ENCODE results near the gene JOSD2. TPM values are rescaled to one million over a fixed set of nuclear protein-coding genes. Genes with fewer than 3 reads are reported as not detected.

JOSD2 gene
- total RNA-seq, 1 experiment from 2014 or later, result 40.9 TPM

DNA sequence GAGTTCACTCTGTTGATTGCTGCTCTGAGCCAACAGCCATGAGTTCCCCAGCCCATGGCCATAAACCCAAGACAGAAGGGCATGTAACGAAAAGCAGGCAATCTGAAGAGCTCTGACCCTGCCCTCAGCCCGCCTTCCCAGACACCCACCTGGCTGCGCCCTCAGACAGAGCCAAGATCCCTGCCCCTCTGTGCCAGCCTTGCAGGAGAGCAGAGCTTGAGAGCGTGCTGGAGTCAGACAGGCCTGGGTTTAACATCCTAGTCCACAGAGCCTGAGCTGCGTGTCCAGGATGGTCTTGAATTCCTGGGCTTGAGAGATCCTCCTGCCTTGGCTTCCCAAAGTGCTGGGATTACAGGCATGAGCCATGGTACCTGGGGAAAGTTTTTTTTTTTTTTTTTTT is 53.7 kb downstream of the JOSD2 start:
- ATAC-seq (no peak), DNase-seq (ENCODE audit: low read depth, low spot score) (no peak)
- ChIA-PET CTCF (interaction anchor here (0.6 kb wide), 1 partner anchor 248 kb away, joined by 3 read pairs; no protein-coding TSS in a partner anchor), POLR2A (interaction anchor here (0.7 kb wide), 1 partner anchor 115 kb away, joined by 3 read pairs; no protein-coding TSS in a partner anchor), RAD21 (ENCODE audit: low non-redundant PET in 1 of 2, low total read pairs in 2 of 2, uncharacterized antibody in 2 of 2, unreplicated experiment in 2 of 2) (no interaction called here)
- no peak overlapping the region for H2AFZ ChIP-seq (ENCODE audit: low read depth, low read length, poor library complexity, severe bottlenecking)
- intact Hi-C loops (cut with micrococcal nuclease), result no loop called here
- no TSS peak for BruUV-seq (replicated peaks)
- TF ChIP-seq ELF1 (IDR thresholded peaks at IDR 0.05; ENCODE audit: borderline replicate concordance, low read depth) (no peak), ZFX (IDR thresholded peaks at IDR 0.05) (no peak), ZNF274 (IDR thresholded peaks at IDR 0.05; ENCODE audit: low read depth, low read length) (no peak), RAD21 (IDR thresholded peaks at IDR 0.05; ENCODE audit: low read depth) (no peak), YY1 (IDR thresholded peaks at IDR 0.05; ENCODE audit: extremely low read depth, insufficient replicate concordance, low read depth, low read length) (no peak), POLR2AphosphoS5 (IDR thresholded peaks at IDR 0.05; ENCODE audit: low read depth, low read length) (no peak), CBX3 (IDR thresholded peaks at IDR 0.05; ENCODE audit: low read depth) (no peak)
- TF ChIP-seq, protein P1, sequence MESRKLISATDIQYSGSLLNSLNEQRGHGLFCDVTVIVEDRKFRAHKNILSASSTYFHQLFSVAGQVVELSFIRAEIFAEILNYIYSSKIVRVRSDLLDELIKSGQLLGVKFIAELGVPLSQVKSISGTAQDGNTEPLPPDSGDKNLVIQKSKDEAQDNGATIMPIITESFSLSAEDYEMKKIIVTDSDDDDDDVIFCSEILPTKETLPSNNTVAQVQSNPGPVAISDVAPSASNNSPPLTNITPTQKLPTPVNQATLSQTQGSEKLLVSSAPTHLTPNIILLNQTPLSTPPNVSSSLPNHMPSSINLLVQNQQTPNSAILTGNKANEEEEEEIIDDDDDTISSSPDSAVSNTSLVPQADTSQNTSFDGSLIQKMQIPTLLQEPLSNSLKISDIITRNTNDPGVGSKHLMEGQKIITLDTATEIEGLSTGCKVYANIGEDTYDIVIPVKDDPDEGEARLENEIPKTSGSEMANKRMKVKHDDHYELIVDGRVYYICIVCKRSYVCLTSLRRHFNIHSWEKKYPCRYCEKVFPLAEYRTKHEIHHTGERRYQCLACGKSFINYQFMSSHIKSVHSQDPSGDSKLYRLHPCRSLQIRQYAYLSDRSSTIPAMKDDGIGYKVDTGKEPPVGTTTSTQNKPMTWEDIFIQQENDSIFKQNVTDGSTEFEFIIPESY (IDR thresholded peaks at IDR 0.05; ENCODE audit: extremely low read depth, insufficient replicate concordance, low read length), result no peak
- TF ChIP-seq, protein P2, sequence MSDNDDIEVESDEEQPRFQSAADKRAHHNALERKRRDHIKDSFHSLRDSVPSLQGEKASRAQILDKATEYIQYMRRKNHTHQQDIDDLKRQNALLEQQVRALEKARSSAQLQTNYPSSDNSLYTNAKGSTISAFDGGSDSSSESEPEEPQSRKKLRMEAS (IDR thresholded peaks at IDR 0.05), result no peak
- TF ChIP-seq, protein P3, sequence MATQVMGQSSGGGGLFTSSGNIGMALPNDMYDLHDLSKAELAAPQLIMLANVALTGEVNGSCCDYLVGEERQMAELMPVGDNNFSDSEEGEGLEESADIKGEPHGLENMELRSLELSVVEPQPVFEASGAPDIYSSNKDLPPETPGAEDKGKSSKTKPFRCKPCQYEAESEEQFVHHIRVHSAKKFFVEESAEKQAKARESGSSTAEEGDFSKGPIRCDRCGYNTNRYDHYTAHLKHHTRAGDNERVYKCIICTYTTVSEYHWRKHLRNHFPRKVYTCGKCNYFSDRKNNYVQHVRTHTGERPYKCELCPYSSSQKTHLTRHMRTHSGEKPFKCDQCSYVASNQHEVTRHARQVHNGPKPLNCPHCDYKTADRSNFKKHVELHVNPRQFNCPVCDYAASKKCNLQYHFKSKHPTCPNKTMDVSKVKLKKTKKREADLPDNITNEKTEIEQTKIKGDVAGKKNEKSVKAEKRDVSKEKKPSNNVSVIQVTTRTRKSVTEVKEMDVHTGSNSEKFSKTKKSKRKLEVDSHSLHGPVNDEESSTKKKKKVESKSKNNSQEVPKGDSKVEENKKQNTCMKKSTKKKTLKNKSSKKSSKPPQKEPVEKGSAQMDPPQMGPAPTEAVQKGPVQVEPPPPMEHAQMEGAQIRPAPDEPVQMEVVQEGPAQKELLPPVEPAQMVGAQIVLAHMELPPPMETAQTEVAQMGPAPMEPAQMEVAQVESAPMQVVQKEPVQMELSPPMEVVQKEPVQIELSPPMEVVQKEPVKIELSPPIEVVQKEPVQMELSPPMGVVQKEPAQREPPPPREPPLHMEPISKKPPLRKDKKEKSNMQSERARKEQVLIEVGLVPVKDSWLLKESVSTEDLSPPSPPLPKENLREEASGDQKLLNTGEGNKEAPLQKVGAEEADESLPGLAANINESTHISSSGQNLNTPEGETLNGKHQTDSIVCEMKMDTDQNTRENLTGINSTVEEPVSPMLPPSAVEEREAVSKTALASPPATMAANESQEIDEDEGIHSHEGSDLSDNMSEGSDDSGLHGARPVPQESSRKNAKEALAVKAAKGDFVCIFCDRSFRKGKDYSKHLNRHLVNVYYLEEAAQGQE (IDR thresholded peaks at IDR 0.05; ENCODE audit: low read depth), result no peak
- TF ChIP-seq, protein P4, sequence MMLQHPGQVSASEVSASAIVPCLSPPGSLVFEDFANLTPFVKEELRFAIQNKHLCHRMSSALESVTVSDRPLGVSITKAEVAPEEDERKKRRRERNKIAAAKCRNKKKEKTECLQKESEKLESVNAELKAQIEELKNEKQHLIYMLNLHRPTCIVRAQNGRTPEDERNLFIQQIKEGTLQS (IDR thresholded peaks at IDR 0.05), result no peak
- H3K4me2 ChIP-seq (ENCODE audit: low read length), result no peak overlapping the region
- H3K9me2 ChIP-seq (ENCODE audit: insufficient read depth), result no peaks in the 10 kb centered on the region
- peaks cover 7 to 24% of the 10 kb centered on the region in 2 experiments for H3K4me1 ChIP-seq (ENCODE audit: control insufficient read depth in 1 of 2, insufficient read depth in 2 of 2, low read length in 2 of 2)
- H3K4me3 ChIP-seq (replicated peaks in 1 of 2; ENCODE audit: low read depth in 1 of 2, low read length in 2 of 2), result no peak overlapping the region
- H3K79me2 ChIP-seq (ENCODE audit: insufficient read depth, low read length), result no peaks in the 10 kb centered on the region
- H3K9me3 ChIP-seq (ENCODE audit: control insufficient read depth in 1 of 2, insufficient read depth in 1 of 2, low read depth in 1 of 2, low read length in 2 of 2), result no peaks in the 10 kb centered on the region
- no peak overlapping the region for H3K27ac ChIP-seq (ENCODE audit: low read depth, low read length)
- no peaks in the 10 kb centered on the region for H3K36me3 ChIP-seq (ENCODE audit: control insufficient read depth in 1 of 2, insufficient read depth in 2 of 2, low read length in 2 of 2)
- no peaks in the 10 kb centered on the region for H4K20me1 ChIP-seq (ENCODE audit: insufficient read depth)
- H3K27me3 ChIP-seq (ENCODE audit: insufficient read depth, low read length), result no peaks in the 10 kb centered on the region
- no peak overlapping the region for H3K9ac ChIP-seq (ENCODE audit: low read length)

Other genes with a start within 250 kb of the JOSD2 start
- gene KCNC3, start 181.8 kb downstream of the JOSD2 start, total RNA-seq (2021; ENCODE audit: unreplicated experiment), result 6.9 TPM
- gene NAPSA, start 145.6 kb downstream of the JOSD2 start, total RNA-seq (2021; ENCODE audit: unreplicated experiment), result 4.4 TPM
- 40.3 TPM for gene NR1H2, start 134.7 kb downstream of the JOSD2 start, total RNA-seq (2021; ENCODE audit: unreplicated experiment)
- 122 TPM for gene POLD1, start 126.8 kb downstream of the JOSD2 start, total RNA-seq (2021; ENCODE audit: unreplicated experiment)
- 0.96 TPM for gene SPIB, start 92.3 kb downstream of the JOSD2 start, total RNA-seq (2021; ENCODE audit: unreplicated experiment)
- not detected for gene MYBPC2, start 78.3 kb downstream of the JOSD2 start, total RNA-seq (2021; ENCODE audit: unreplicated experiment)
- 92.4 TPM for gene EMC10, start 34.7 kb downstream of the JOSD2 start, total RNA-seq (2021; ENCODE audit: unreplicated experiment)
- 12.2 TPM for gene GARIN5A, start 34.3 kb downstream of the JOSD2 start, total RNA-seq (2021; ENCODE audit: unreplicated experiment)
- not detected for gene ASPDH, start 2.7 kb upstream of the JOSD2 start, total RNA-seq (2021; ENCODE audit: unreplicated experiment)
- 0.89 TPM for gene LRRC4B, start 57.2 kb upstream of the JOSD2 start, total RNA-seq (2021; ENCODE audit: unreplicated experiment)
- gene SYT3, start 128.7 kb upstream of the JOSD2 start, total RNA-seq (2021; ENCODE audit: unreplicated experiment), result 4.6 TPM
- 14.5 TPM for gene C19orf81, start 138.3 kb upstream of the JOSD2 start, total RNA-seq (2021; ENCODE audit: unreplicated experiment)
- gene SHANK1, start 208.6 kb upstream of the JOSD2 start, total RNA-seq (2021; ENCODE audit: unreplicated experiment), result 3.0 TPM
- gene CLEC11A, start 212.2 kb upstream of the JOSD2 start, total RNA-seq (2021; ENCODE audit: unreplicated experiment), result 7.1 TPM

Measured in HCT116 (cell line).